ENCODE results near the gene IFT57. TPM values are rescaled to one million over a fixed set of nuclear protein-coding genes. Genes with fewer than 3 reads are reported as not detected.

Gene IFT57
- total and polyA plus RNA-seq, 9 of the 15 experiments (the other 6 are each of a cell fraction or from before 2014, with no cell fraction given), result 1.5 to 20.1 (median 9.9) TPM

- no peak for TF ChIP-seq CHD7 (IDR thresholded peaks at IDR 0.05; ENCODE audit: low read depth, low read length)
- no peak for TF ChIP-seq HDGF (IDR thresholded peaks at IDR 0.05)
- no peak for TF ChIP-seq KDM5B (IDR thresholded peaks at IDR 0.05; ENCODE audit: insufficient replicate concordance, low read depth, low read length)
- no peak for TF ChIP-seq MGA (IDR thresholded peaks at IDR 0.05)
Observed at GRCh38 chr3:108137460-108137814, 84.8 kb downstream of the IFT57 start (continued).
